B cell (primary cell): ENCODE data around the gene GRK3. TPM values are rescaled to one million over a fixed set of nuclear protein-coding genes. Genes with fewer than 3 reads are reported as not detected.

Experiments used
- ATAC-seq: fragments of 200-7000 bp; cut with Tn5 transposase; one replicate; pipeline ENCODE4 v1.10.0; 2021; ENCODE audit warnings: low read depth, mild to moderate bottlenecking, moderate number of reproducible peaks, moderate library complexity
- CTCF ChIA-PET: fragments of 350-600 bp; sonication (Branson Sonifier 250); formaldehyde crosslinking; loops from one replicate; lab custom pipeline; 2021; ENCODE audit warnings: antibody characterized with exemption, inconsistent platforms; lab: Charles Lee
- POLR2A ChIA-PET: fragments of 350-600 bp; sonication (Branson Sonifier 250); formaldehyde crosslinking; loops from one replicate; lab custom pipeline; 2021; ENCODE audit warnings: antibody characterized with exemption; lab: Charles Lee
- DNase-seq: peaks from one replicate; pipeline ENCODE4 v3.0.0; 2013
- H2AFZ ChIP-seq: 2 replicates; pipeline ENCODE4 v1.6.1; 2012; ENCODE audit warnings: mild to moderate bottlenecking, low read depth, low read length; ENCODE audit not compliant: insufficient read depth, poor library complexity, severe bottlenecking
- H3K27ac ChIP-seq, 2 donors: 1 replicate in 1 of 2; 2 replicates in 1 of 2; pipeline ENCODE4 v1.5.1; 2012 to 2013; ENCODE audit warnings: low read length in 2 of 2, mild to moderate bottlenecking in 2 of 2, moderate library complexity in 1 of 2
- H3K27me3 ChIP-seq, 4 experiments: fragments of 200-600 bp in 1 of 4; sonication (generic) in 1 of 4; replicated peaks in 1 of 4; 1 replicate in 2 of 4; 2 replicates in 2 of 4; pipeline versions ENCODE4 v1.6.1 to v1.7.0; 2013 to 2016; ENCODE audit warnings: low read length in 3 of 4, mild to moderate bottlenecking in 2 of 4, mixed read lengths in 1 of 4, moderate library complexity in 1 of 4; ENCODE audit not compliant: insufficient read depth in 4 of 4, control insufficient read depth in 3 of 4; ENCODE audit errors: control extremely low read depth in 1 of 4
- H3K36me3 ChIP-seq, 2 experiments: replicated peaks in 1 of 2; 1 replicate in 1 of 2; 2 replicates in 1 of 2; pipeline versions ENCODE4 v1.6.1 to v1.7.1; 2013; ENCODE audit warnings: low read length in 1 of 2; ENCODE audit not compliant: insufficient read depth in 2 of 2, control insufficient read depth in 1 of 2; ENCODE audit errors: control extremely low read depth in 1 of 2, extremely low read depth in 1 of 2
- H3K4me1 ChIP-seq, 2 donors: fragments of 200-600 bp in 1 of 2; sonication (generic) in 1 of 2; 1 replicate in 1 of 2; 2 replicates in 1 of 2; pipeline versions ENCODE4 v1.5.1 to v1.6.1; 2013 to 2017; ENCODE audit warnings: low read length in 2 of 2; ENCODE audit not compliant: control insufficient read depth in 2 of 2, insufficient read depth in 2 of 2
- H3K4me2 ChIP-seq: replicated peaks from 2 replicates; pipeline ENCODE3; 2012; ENCODE audit warnings: mild to moderate bottlenecking, low read depth, low read length; ENCODE audit not compliant: poor library complexity, severe bottlenecking
- H3K4me3 ChIP-seq, 5 experiments: fragments of 200-600 bp in 1 of 5; sonication (generic) in 1 of 5; 1 replicate in 3 of 5; 2 replicates in 2 of 5; pipeline versions ENCODE4 v1.5.1 to v1.7.0; 2011 to 2016; ENCODE audit warnings: low read length in 4 of 5, mild to moderate bottlenecking in 4 of 5, low read depth in 2 of 5, control low read depth in 1 of 5, moderate library complexity in 1 of 5; ENCODE audit not compliant: insufficient read depth in 1 of 5; ENCODE audit errors: control extremely low read depth in 1 of 5, extremely low read depth in 1 of 5
- H3K79me2 ChIP-seq: fragments of 200-600 bp; sonication (generic); one replicate; pipeline ENCODE4 v1.6.0; 2016; ENCODE audit warnings: low read length; ENCODE audit not compliant: control insufficient read depth, insufficient read depth
- H3K9ac ChIP-seq: fragments of 200-600 bp; sonication (generic); 2 replicates; pipeline ENCODE4 v1.6.1; 2017; ENCODE audit warnings: mild to moderate bottlenecking, low read length, moderate library complexity
- H3K9me3 ChIP-seq, 3 donors: one replicate each; pipeline versions ENCODE4 v1.6.1 to v1.7.1; 2013; ENCODE audit warnings: low read length in 2 of 3; ENCODE audit not compliant: control insufficient read depth in 2 of 3, insufficient read depth in 1 of 3; ENCODE audit errors: control extremely low read depth in 1 of 3
- H4K20me1 ChIP-seq: 2 replicates; pipeline ENCODE4 v1.6.0; 2012; ENCODE audit warnings: mild to moderate bottlenecking, low read length; ENCODE audit not compliant: insufficient read depth, control insufficient read depth, poor library complexity, severe bottlenecking
- H3K27ac Mint-ChIP-seq: one replicate; pipeline ENCODE4 v1.8.0; 2021; ENCODE audit warnings: mixed read lengths
- H3K27me3 Mint-ChIP-seq: one replicate; pipeline ENCODE4 v1.8.0; 2021; ENCODE audit warnings: mixed read lengths
- H3K4me1 Mint-ChIP-seq: one replicate; pipeline ENCODE4 v1.8.0; 2021; ENCODE audit warnings: mixed read lengths
- H3K4me3 Mint-ChIP-seq: one replicate; pipeline ENCODE4 v1.8.0; 2021; ENCODE audit warnings: mixed read lengths
- H3K9me3 Mint-ChIP-seq: one replicate; pipeline ENCODE4 v1.8.0; 2022; ENCODE audit warnings: mixed read lengths; ENCODE audit not compliant: insufficient read depth
- CTCF ChIP-seq: fragments of 200-600 bp; IDR thresholded peaks from one replicate; pipeline ENCODE4 v1.8.0; 2022; ENCODE audit warnings: antibody characterized with exemption, mild to moderate bottlenecking
- EZH2 ChIP-seq: IDR thresholded peaks from 2 replicates; pipeline ENCODE4 v1.6.1; 2012; ENCODE audit warnings: borderline replicate concordance, low read depth, mild to moderate bottlenecking, moderate library complexity, low read length; ENCODE audit not compliant: insufficient read depth, poor library complexity, severe bottlenecking
- WGBS: methylation state at CpG from one replicate; pipeline ENCODE4 v1.1.5; 2013; ENCODE audit warnings: missing lambda C conversion rate; ENCODE audit not compliant: insufficient coverage; 5-methylcytosine and 5-hydroxymethylcytosine counted together
- intact Hi-C: fragments of 100-400 bp; cut with micrococcal nuclease; formaldehyde crosslinking; loops from one replicate; pipeline ENCODE4 v1.10.0; 2022
- polyA minus RNA-seq: library from RNA; depleted of rRNA, polyadenylated mRNA; stranded (reverse); fragments of >200 nt; gene quantifications from 2 replicates; pipeline ENCODE4 v1.2.3, GENCODE V29; 2012
- polyA plus RNA-seq: library from polyadenylated mRNA; depleted of rRNA; stranded (reverse); fragments of >200 nt; gene quantifications from 2 replicates; pipeline ENCODE4 v1.2.3, GENCODE V29; 2012
- total RNA-seq, 2 donors: library from RNA; stranded (reverse); fragments of 120-200 nt in 1 of 2; gene quantifications; 1 replicate in 1 of 2; 2 replicates in 1 of 2; pipeline versions ENCODE4 v1.2.3 to v1.2.4, GENCODE V29; 2013 to 2022

Gene GRK3
- 61.0 and 65.3 TPM in 2 replicates for total RNA-seq
- total RNA-seq (2013) = 63.0 TPM
- polyA plus RNA-seq = 17.6 and 22.6 TPM in 2 replicates
- polyA minus RNA-seq = 24.2 and 32.7 TPM in 2 replicates

GRCh38 chr22:25564320-25564978 is at the start of gene GRK3:
Gene GRK3 (plus strand): TSS chr22:25564675. CDS start chr22:25565041, 366 bp downstream.
- peak within 1 kb of the TSS; percentile 82 for H2AFZ ChIP-seq
- H3K4me2 ChIP-seq = peak within 1 kb of the TSS; percentile 95
- peak within 1 kb of the TSS; percentile 94 for H3K4me3 Mint-ChIP-seq
- H3K9ac ChIP-seq = peak within 1 kb of the TSS; percentile 81
- peak within 1 kb of the TSS; percentile 91 to 97 for H3K27ac ChIP-seq
- H3K79me2 ChIP-seq = peaks cover 47% of the 10 kb centered on the region
- H3K9me3 ChIP-seq = peaks cover 0 to 5% (median 0%) of the 10 kb centered on the region in 3 donors
- peak; percentile 61 for ATAC-seq
- H3K36me3 ChIP-seq = no peaks in the 10 kb centered on the region
- intact Hi-C loops = loop anchor here (2.0 to 10.0 kb wide), 2 partner anchors 92 to 1130 kb away; no protein-coding TSS in a partner anchor
- POLR2A ChIA-PET = interaction anchor here (0.6 to 1.9 kb wide), 4 partner anchors 8 to 115 kb away, joined by 3 to 9 read pairs (median 6); no protein-coding TSS in a partner anchor
- H3K27me3 Mint-ChIP-seq = no peaks in the 10 kb centered on the region
- peak within 1 kb of the TSS; percentile 95 for H3K27ac Mint-ChIP-seq
- H3K4me1 Mint-ChIP-seq = peaks cover 74% of the 10 kb centered on the region
- WGBS = under 1% methylated on average over 73 of the region's 73 CpGs
- CTCF ChIA-PET = interaction anchor here (1.1 to 6.6 kb wide), 3 partner anchors 16 to 136 kb away, joined by 5 to 72 read pairs (median 11); no protein-coding TSS in a partner anchor
- peaks cover 51 to 61% of the 10 kb centered on the region in 2 donors for H3K4me1 ChIP-seq
- peak; percentile 89 for DNase-seq
- TF ChIP-seq EZH2 (no peak), CTCF (no peak)
- H3K27me3 ChIP-seq = no peaks in the 10 kb centered on the region
- no peaks in the 10 kb centered on the region for H3K9me3 Mint-ChIP-seq
- H3K4me3 ChIP-seq = peak within 1 kb of the TSS; percentile 71 to 95 (median 84)
- H4K20me1 ChIP-seq = peaks cover 26% of the 10 kb centered on the region

- Histone ChIP-seq H3K9me3 (no peaks in the 10 kb centered on the region), H3K9ac (no peak overlapping the region), H3K27me3 (no peaks in the 10 kb centered on the region), H2AFZ (no peak overlapping the region), H3K4me1 (no peaks in the 10 kb centered on the region), H3K36me3 (no peaks in the 10 kb centered on the region), H3K4me2 (no peak overlapping the region), H3K4me3 (no peak overlapping the region), H3K79me2 (no peaks in the 10 kb centered on the region), H4K20me1 (no peaks in the 10 kb centered on the region), H3K27ac (no peak overlapping the region)
- no peak overlapping the region for H3K4me3 Mint-ChIP-seq
- WGBS = 98% methylated on average over 8 of the region's 12 CpGs
- TF ChIP-seq EZH2 = no peak
- TF ChIP-seq CTCF = no peak
- intact Hi-C loops = no loop called here
- no peaks in the 10 kb centered on the region for H3K27me3 Mint-ChIP-seq
- ATAC-seq (no peak), DNase-seq (no peak)
- ChIA-PET POLR2A (no interaction called here), CTCF (no interaction called here)
- no peak overlapping the region for H3K27ac Mint-ChIP-seq
- peaks cover 6% of the 10 kb centered on the region for H3K9me3 Mint-ChIP-seq
- no peaks in the 10 kb centered on the region for H3K4me1 Mint-ChIP-seq
Measured at GRCh38 chr22:25518000-25518663, 46.3 kb upstream of the GRK3 start.
